ENCODE data around the gene JADE1. TPM values are rescaled to one million over a fixed set of nuclear protein-coding genes. Genes with fewer than 3 reads are reported as not detected.

The JADE1 gene
- polyA plus RNA-seq, 1 experiment, result 23.2 TPM

DNA sequence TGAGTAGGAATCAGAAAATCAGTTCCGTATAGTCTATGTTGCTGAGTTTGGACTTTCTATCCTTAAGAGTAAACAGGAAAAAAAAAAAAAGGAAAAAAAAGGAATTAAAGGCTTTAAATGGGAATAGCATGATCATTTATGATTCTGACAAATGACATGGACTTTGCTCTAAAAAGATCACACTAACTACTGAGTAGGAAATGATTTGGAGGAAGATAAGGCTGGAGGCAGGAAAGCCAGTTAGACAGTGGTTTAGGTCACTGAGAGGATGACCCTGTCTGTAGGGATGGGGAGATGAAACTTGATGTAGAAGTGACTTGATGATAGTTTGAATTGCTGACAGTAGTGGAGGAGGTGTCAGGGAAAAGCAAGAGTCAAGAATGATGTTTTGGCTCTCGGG is 9.2 kb upstream of the JADE1 start:
- DNase-seq (ENCODE audit: low read depth, low spot score), result no peak
- no peak overlapping the region for H3K27ac ChIP-seq (ENCODE audit: low read depth, low read length)
- CTCF ChIA-PET, result no interaction called here
- H3K9me3 ChIP-seq (ENCODE audit: control insufficient read depth, insufficient read depth, low read length), result no peaks in the 10 kb centered on the region; the same call in 1 of the 2 replicates
- POLR2A ChIA-PET, result no interaction called here
- TF ChIP-seq CTCF (IDR thresholded peaks at IDR 0.05; ENCODE audit: low read depth, low read length), result no peak
- H3K4me3 ChIP-seq (ENCODE audit: low read depth, low read length), result no peak overlapping the region
- no peaks in the 10 kb centered on the region for H3K27me3 ChIP-seq (ENCODE audit: control insufficient read depth, insufficient read depth, low read length)

DNA sequence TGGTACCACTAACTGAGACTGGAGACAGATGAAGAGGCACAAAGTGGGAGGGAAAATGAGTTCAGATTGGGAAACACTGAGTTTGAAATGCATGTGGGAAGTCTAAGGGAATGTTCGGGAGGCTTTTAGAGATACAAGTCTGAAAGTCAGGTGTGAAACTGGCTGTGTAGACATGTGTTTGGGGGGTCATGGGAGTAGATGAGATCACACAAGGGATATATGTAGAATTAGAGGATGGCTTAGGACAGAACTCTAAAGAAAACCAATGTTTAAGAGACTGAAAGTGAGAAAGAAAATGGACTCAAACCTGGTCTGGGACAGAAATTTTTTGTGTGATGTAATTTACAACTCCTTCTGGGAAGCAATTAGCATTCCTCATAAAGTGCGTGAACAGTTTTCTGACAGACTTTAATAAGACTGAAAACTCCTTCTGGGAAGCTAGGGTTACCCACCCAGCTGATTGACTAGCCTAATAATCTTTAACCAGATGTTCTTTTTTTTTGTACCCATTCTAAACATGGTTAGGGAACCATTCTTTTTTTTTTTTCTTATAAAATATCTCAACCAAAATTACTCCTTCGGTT is 8.7 kb upstream of the JADE1 start:
- no peaks in the 10 kb centered on the region; the same call in 1 of the 2 replicates for H3K9me3 ChIP-seq (ENCODE audit: control insufficient read depth, insufficient read depth, low read length)
- no peaks in the 10 kb centered on the region for H3K27me3 ChIP-seq (ENCODE audit: control insufficient read depth, insufficient read depth, low read length)
- no peak overlapping the region for H3K27ac ChIP-seq (ENCODE audit: low read depth, low read length)
- POLR2A ChIA-PET, result no interaction called here
- no peak for TF ChIP-seq CTCF (IDR thresholded peaks at IDR 0.05; ENCODE audit: low read depth, low read length)
- CTCF ChIA-PET, result no interaction called here
- DNase-seq (ENCODE audit: low read depth, low spot score), result no peak
- H3K4me3 ChIP-seq (ENCODE audit: low read depth, low read length), result no peak overlapping the region

DNA sequence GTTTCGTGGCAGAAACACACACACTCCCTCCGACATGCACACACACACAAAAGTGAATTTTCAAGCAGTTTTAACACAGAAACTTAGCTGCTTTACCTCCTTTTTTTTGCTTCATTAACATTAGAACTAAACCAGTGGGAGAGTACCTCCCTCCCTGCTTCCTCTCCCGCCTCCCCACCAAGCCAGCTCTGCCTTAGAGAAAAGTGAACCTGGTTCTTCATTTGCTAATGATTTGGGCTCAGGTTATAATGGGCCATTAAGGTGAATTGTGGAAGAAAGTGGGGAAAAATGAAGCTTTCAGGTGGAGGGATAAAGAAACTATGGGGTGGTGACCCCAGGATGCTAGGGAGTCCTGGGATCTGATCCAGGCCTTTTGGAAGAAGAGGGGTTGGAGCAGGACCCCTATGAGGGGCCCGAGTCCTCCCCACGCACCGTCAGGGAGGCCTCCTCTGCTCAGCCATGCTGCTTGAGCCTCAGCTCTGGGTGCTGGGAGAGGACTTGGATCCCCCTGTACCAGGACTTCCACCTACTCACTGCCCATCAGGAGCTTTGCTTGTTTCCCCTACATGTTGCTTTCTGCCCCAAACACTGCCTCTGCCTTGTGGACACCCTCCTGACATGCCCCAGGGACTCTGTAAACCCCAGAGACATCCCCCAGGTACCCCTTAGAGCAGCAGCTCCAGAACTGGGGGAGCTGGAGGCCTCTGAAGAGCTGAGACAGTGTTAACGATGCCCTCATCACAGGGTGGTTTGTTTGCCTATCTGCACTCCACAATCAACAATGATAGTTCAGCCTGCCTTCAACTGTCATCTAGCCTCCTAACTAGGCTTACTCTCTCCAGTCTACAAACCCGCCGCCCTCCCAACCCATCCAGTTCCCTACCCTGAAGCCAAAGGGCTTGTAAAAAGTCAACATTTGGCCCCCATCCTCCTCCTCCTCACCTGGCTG is 6.5 kb upstream of the JADE1 start:
- DNase-seq (ENCODE audit: low read depth, low spot score), result no peak
- ChIA-PET POLR2A (no interaction called here), CTCF (no interaction called here)
- Histone ChIP-seq H3K27ac (ENCODE audit: low read depth, low read length) (no peak overlapping the region), H3K9me3 (ENCODE audit: control insufficient read depth, insufficient read depth, low read length) (no peaks in the 10 kb centered on the region; the same call in 1 of the 2 replicates), H3K27me3 (ENCODE audit: control insufficient read depth, insufficient read depth, low read length) (no peaks in the 10 kb centered on the region), H3K4me3 (ENCODE audit: low read depth, low read length) (no peak overlapping the region)
- no peak for TF ChIP-seq CTCF (IDR thresholded peaks at IDR 0.05; ENCODE audit: low read depth, low read length)

- no peak for TF ChIP-seq CTCF (IDR thresholded peaks at IDR 0.05; ENCODE audit: low read depth, low read length)
- ChIA-PET POLR2A (no interaction called here), CTCF (no interaction called here)
- no peak overlapping the region for H3K27ac ChIP-seq (ENCODE audit: low read depth, low read length)
- no peak for DNase-seq (ENCODE audit: low read depth, low spot score)
- no peak overlapping the region for H3K4me3 ChIP-seq (ENCODE audit: low read depth, low read length)
- no peaks in the 10 kb centered on the region for H3K27me3 ChIP-seq (ENCODE audit: control insufficient read depth, insufficient read depth, low read length)
- H3K9me3 ChIP-seq (ENCODE audit: control insufficient read depth, insufficient read depth, low read length), result no peaks in the 10 kb centered on the region; the same call in 1 of the 2 replicates
Observed at GRCh38 chr4:128803783-128804182, 5.7 kb upstream of the JADE1 start.
